WTC11 (cell line): Measurements from ENCODE around the gene CPXM2. TPM values are rescaled to one million over a fixed set of nuclear protein-coding genes. Genes with fewer than 3 reads are reported as not detected.
A peak's percentile ranks its signal among the peaks of the same experiment; 100 is the strongest.

Source experiments
- ATAC-seq: fragments of 200-7000 bp; cut with Tn5 transposase; 2 replicates; pipeline ENCODE4 v1.10.0; 2021; ENCODE audit warnings: mild to moderate bottlenecking, moderate library complexity
- CTCF ChIA-PET: fragments of 300-600 bp; sonication (Branson Sonifier 250); formaldehyde crosslinking; loops from one replicate; lab custom pipeline; 2021; ENCODE audit warnings: antibody characterized with exemption; lab: Charles Lee
- POLR2A ChIA-PET: fragments of 350-600 bp; sonication (Branson Sonifier 250); formaldehyde crosslinking; loops from one replicate; lab custom pipeline; 2021; ENCODE audit warnings: antibody characterized with exemption; lab: Charles Lee
- DNase-seq: peaks from one replicate; pipeline ENCODE4 v3.0.0; 2021; ENCODE audit warnings: low spot score
- H3K27ac Mint-ChIP-seq: 2 replicates; pipeline ENCODE4 v1.8.0; 2021; ENCODE audit warnings: mixed read lengths
- H3K27me3 Mint-ChIP-seq: 2 replicates; pipeline ENCODE4 v1.8.0; 2021; ENCODE audit warnings: low read depth, mild to moderate bottlenecking, moderate library complexity, mixed read lengths
- H3K36me3 Mint-ChIP-seq: 2 replicates; pipeline ENCODE4 v1.8.0; 2021; ENCODE audit warnings: mixed read lengths
- H3K4me1 Mint-ChIP-seq: 2 replicates; pipeline ENCODE4 v1.8.0; 2022; ENCODE audit warnings: mixed read lengths
- H3K4me3 Mint-ChIP-seq: 2 replicates; pipeline ENCODE4 v1.8.0; 2021; ENCODE audit warnings: mild to moderate bottlenecking, moderate library complexity, mixed read lengths
- H3K9me3 Mint-ChIP-seq: 2 replicates; pipeline ENCODE4 v1.8.0; 2021; ENCODE audit warnings: mixed read lengths
- EMX1 ChIP-seq: fragments of 250-450 bp; sonication (Bioruptor Pico); IDR thresholded peaks from 2 replicates; pipeline ENCODE4 v1.8.0; 2021; ENCODE audit warnings: mild to moderate bottlenecking
- ESRRA ChIP-seq: sonication (generic); formaldehyde crosslinking; IDR thresholded peaks from 2 replicates; pipeline ENCODE4 v1.8.1; 2022; ENCODE audit warnings: mild to moderate bottlenecking, missing genetic modification reagents, borderline replicate concordance
- ETV6 ChIP-seq: sonication (generic); formaldehyde crosslinking; IDR thresholded peaks from 2 replicates; pipeline ENCODE4 v1.8.1; 2022; ENCODE audit warnings: mild to moderate bottlenecking, missing genetic modification reagents
- KAT7 ChIP-seq: sonication (generic); formaldehyde crosslinking; IDR thresholded peaks from 2 replicates; pipeline ENCODE4 v1.8.1; 2023; ENCODE audit warnings: missing genetic modification reagents, mild to moderate bottlenecking, borderline replicate concordance
- MXD4 ChIP-seq: fragments of 250-450 bp; sonication (Bioruptor Pico); IDR thresholded peaks from 2 replicates; pipeline ENCODE4 v1.8.0; 2021; ENCODE audit warnings: mild to moderate bottlenecking, moderate library complexity, borderline replicate concordance
- NFATC4 ChIP-seq: fragments of 250-450 bp; sonication (Bioruptor Pico); IDR thresholded peaks from 2 replicates; pipeline ENCODE4 v1.9.0; 2021; ENCODE audit warnings: mild to moderate bottlenecking
- NR2C2 ChIP-seq: sonication (generic); formaldehyde crosslinking; IDR thresholded peaks from 2 replicates; pipeline ENCODE4 v1.8.0; 2022; ENCODE audit warnings: mild to moderate bottlenecking, missing genetic modification reagents
- OVOL2 ChIP-seq: fragments of 250-450 bp; sonication (Bioruptor Pico); IDR thresholded peaks from 2 replicates; pipeline ENCODE4 v1.9.0; 2021; ENCODE audit warnings: mild to moderate bottlenecking, borderline replicate concordance
- SMAD3 ChIP-seq: sonication (generic); formaldehyde crosslinking; IDR thresholded peaks from 2 replicates; pipeline ENCODE4 v1.8.0; 2022; ENCODE audit warnings: missing genetic modification reagents, mild to moderate bottlenecking, borderline replicate concordance
- TP53 ChIP-seq: sonication (generic); formaldehyde crosslinking; IDR thresholded peaks from 2 replicates; pipeline ENCODE4 v1.8.1; 2023; ENCODE audit warnings: mild to moderate bottlenecking, missing genetic modification reagents
- ZNF232 ChIP-seq: sonication (generic); formaldehyde crosslinking; IDR thresholded peaks from 2 replicates; pipeline ENCODE4 v1.8.0; 2022; ENCODE audit warnings: mild to moderate bottlenecking, missing genetic modification reagents
- ZNF263 ChIP-seq: sonication (generic); formaldehyde crosslinking; IDR thresholded peaks from 2 replicates; pipeline ENCODE4 v1.8.1; 2022; ENCODE audit warnings: low read depth, mild to moderate bottlenecking, moderate library complexity, missing genetic modification reagents
- ZNF317 ChIP-seq: sonication (generic); formaldehyde crosslinking; IDR thresholded peaks from 2 replicates; pipeline ENCODE4 v1.8.1; 2023; ENCODE audit warnings: low read depth, mild to moderate bottlenecking, moderate library complexity, missing genetic modification reagents, borderline replicate concordance
- total RNA-seq: library from RNA; stranded (reverse); gene quantifications from 3 replicates; pipeline ENCODE4 v1.2.3, GENCODE V29; 2021
- TF ChIP-seq, protein P1 (sequence below): sonication (generic); formaldehyde crosslinking; conservative IDR thresholded peaks from 2 replicates; pipeline ENCODE4 v1.8.1; 2023; ENCODE audit warnings: mild to moderate bottlenecking, low read depth, missing genetic modification reagents, moderate library complexity
- TF ChIP-seq, protein P2 (sequence below): fragments of 250-450 bp; sonication (Bioruptor Pico); IDR thresholded peaks from 2 replicates; pipeline ENCODE4 v1.9.0; 2021; ENCODE audit warnings: mild to moderate bottlenecking
- TF ChIP-seq, protein P3 (sequence below): sonication (generic); formaldehyde crosslinking; IDR thresholded peaks from 2 replicates; pipeline ENCODE4 v1.8.1; 2023; ENCODE audit warnings: mild to moderate bottlenecking, missing genetic modification reagents, moderate library complexity
- TF ChIP-seq, protein P4 (sequence below): fragments of 250-450 bp; sonication (Bioruptor Pico); IDR thresholded peaks from 2 replicates; pipeline ENCODE4 v1.9.0; 2021; ENCODE audit warnings: mild to moderate bottlenecking, borderline replicate concordance
- TF ChIP-seq, protein P5 (sequence below): sonication (generic); formaldehyde crosslinking; IDR thresholded peaks from 2 replicates; pipeline ENCODE4 v1.8.1; 2022; ENCODE audit warnings: missing genetic modification reagents, borderline replicate concordance

Gene CPXM2
- total RNA-seq, 1 experiment from 2014 or later: 3.4 TPM

DNA sequence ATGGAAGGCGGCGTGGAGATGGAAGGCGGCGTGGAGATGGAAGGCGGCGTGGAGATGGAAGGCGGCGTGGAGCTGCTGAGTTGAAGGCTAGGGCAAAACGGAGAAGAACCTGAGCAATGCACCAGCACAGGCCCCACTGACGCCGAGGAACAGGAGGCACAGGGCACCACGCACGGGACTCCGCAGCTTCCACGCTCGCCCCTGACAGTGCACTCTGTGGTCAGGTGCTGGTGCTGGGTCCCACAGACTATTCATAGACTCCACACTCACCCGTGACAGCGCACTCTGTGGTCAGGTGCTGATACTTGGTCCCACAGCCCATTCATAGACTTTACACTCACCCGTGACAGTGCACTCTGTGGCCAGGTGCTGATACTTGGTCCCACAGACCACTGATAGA, 34.0 kb downstream of the CPXM2 start:
- Mint-ChIP-seq H3K4me3 (no peak overlapping the region), H3K4me1 (peaks cover 10% of the 10 kb centered on the region; the same call in 1 of the 2 replicates), H3K27ac (no peak overlapping the region), H3K36me3 (0 out of 2 replicates have a peak, but pooled peaks cover 4% of the 10 kb centered on the region), H3K9me3 (no peaks in the 10 kb centered on the region), H3K27me3 (no peaks in the 10 kb centered on the region)
- TF ChIP-seq OVOL2 (CRISPR knock-in tag): no peak
- TF ChIP-seq, protein P1, sequence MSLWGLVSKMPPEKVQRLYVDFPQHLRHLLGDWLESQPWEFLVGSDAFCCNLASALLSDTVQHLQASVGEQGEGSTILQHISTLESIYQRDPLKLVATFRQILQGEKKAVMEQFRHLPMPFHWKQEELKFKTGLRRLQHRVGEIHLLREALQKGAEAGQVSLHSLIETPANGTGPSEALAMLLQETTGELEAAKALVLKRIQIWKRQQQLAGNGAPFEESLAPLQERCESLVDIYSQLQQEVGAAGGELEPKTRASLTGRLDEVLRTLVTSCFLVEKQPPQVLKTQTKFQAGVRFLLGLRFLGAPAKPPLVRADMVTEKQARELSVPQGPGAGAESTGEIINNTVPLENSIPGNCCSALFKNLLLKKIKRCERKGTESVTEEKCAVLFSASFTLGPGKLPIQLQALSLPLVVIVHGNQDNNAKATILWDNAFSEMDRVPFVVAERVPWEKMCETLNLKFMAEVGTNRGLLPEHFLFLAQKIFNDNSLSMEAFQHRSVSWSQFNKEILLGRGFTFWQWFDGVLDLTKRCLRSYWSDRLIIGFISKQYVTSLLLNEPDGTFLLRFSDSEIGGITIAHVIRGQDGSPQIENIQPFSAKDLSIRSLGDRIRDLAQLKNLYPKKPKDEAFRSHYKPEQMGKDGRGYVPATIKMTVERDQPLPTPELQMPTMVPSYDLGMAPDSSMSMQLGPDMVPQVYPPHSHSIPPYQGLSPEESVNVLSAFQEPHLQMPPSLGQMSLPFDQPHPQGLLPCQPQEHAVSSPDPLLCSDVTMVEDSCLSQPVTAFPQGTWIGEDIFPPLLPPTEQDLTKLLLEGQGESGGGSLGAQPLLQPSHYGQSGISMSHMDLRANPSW (CRISPR knock-in tag): no peak
- TF ChIP-seq ZNF317 (CRISPR knock-in tag): no peak
- TF ChIP-seq KAT7 (CRISPR knock-in tag): no peak
- no peak for TF ChIP-seq ESRRA (CRISPR knock-in tag)
- TF ChIP-seq MXD4 (CRISPR knock-in tag): no peak
- TF ChIP-seq ETV6: no peak
- TF ChIP-seq, protein P2, sequence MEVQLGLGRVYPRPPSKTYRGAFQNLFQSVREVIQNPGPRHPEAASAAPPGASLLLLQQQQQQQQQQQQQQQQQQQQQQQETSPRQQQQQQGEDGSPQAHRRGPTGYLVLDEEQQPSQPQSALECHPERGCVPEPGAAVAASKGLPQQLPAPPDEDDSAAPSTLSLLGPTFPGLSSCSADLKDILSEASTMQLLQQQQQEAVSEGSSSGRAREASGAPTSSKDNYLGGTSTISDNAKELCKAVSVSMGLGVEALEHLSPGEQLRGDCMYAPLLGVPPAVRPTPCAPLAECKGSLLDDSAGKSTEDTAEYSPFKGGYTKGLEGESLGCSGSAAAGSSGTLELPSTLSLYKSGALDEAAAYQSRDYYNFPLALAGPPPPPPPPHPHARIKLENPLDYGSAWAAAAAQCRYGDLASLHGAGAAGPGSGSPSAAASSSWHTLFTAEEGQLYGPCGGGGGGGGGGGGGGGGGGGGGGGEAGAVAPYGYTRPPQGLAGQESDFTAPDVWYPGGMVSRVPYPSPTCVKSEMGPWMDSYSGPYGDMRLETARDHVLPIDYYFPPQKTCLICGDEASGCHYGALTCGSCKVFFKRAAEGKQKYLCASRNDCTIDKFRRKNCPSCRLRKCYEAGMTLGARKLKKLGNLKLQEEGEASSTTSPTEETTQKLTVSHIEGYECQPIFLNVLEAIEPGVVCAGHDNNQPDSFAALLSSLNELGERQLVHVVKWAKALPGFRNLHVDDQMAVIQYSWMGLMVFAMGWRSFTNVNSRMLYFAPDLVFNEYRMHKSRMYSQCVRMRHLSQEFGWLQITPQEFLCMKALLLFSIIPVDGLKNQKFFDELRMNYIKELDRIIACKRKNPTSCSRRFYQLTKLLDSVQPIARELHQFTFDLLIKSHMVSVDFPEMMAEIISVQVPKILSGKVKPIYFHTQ (CRISPR knock-in tag): no peak
- TF ChIP-seq, protein P3, sequence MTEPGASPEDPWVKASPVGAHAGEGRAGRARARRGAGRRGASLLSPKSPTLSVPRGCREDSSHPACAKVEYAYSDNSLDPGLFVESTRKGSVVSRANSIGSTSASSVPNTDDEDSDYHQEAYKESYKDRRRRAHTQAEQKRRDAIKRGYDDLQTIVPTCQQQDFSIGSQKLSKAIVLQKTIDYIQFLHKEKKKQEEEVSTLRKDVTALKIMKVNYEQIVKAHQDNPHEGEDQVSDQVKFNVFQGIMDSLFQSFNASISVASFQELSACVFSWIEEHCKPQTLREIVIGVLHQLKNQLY (CRISPR knock-in tag): no peak
- no peak for TF ChIP-seq TP53 (CRISPR knock-in tag)
- ATAC-seq (no peak), DNase-seq (no peak)
- POLR2A ChIA-PET: no interaction called here
- CTCF ChIA-PET: interaction anchor here (0.8 to 1.0 kb wide), 2 partner anchors 40 to 140 kb away, joined by 3 to 4 read pairs; no protein-coding TSS in a partner anchor

DNA sequence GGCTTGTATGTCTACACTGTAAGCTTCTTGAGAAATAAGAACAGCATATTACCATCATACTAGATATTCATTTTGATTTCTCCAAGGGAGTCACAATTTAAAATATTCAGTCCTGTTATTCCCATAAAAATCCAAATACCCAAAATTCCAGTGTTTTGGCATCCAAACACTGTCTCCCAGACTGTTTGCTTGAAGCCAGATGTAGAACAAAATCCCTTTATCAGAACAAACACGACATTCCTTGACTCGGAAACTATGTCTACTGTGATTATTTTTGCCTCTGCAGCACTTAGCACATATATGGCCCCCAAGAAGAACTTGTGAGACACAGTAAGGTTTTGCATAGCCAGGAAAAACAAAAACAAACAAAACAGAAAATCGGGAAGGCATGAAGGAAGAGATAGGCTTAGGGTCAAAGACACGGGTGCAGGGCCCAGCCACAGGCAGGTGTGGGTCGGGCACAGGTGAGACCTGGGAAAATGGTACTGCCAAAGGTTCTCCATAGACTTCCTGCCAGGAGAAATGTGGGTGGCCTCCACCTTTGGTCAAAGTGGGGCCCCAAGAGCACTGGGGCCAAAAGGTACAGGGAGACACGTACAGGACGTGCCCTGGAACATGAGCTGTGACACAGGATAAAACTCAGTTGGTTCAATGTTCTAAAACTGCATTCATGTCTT, 36.5 kb downstream of the CPXM2 start:
- ATAC-seq (no peak), DNase-seq (no peak)
- Mint-ChIP-seq H3K4me1 (peaks cover 10% of the 10 kb centered on the region; the same call in 1 of the 2 replicates), H3K27ac (peak overlapping the region; percentile 36; the same call in 1 of the 2 replicates), H3K9me3 (peaks cover 5% of the 10 kb centered on the region; the same call in 1 of the 2 replicates), H3K36me3 (no peaks in the 10 kb centered on the region), H3K4me3 (no peak overlapping the region), H3K27me3 (no peaks in the 10 kb centered on the region)
- TF ChIP-seq ZNF263: no peak
- TF ChIP-seq NR2C2 (CRISPR knock-in tag): no peak
- no peak for TF ChIP-seq MXD4 (CRISPR knock-in tag)
- no peak for TF ChIP-seq NFATC4 (CRISPR knock-in tag)
- TF ChIP-seq, protein P4, sequence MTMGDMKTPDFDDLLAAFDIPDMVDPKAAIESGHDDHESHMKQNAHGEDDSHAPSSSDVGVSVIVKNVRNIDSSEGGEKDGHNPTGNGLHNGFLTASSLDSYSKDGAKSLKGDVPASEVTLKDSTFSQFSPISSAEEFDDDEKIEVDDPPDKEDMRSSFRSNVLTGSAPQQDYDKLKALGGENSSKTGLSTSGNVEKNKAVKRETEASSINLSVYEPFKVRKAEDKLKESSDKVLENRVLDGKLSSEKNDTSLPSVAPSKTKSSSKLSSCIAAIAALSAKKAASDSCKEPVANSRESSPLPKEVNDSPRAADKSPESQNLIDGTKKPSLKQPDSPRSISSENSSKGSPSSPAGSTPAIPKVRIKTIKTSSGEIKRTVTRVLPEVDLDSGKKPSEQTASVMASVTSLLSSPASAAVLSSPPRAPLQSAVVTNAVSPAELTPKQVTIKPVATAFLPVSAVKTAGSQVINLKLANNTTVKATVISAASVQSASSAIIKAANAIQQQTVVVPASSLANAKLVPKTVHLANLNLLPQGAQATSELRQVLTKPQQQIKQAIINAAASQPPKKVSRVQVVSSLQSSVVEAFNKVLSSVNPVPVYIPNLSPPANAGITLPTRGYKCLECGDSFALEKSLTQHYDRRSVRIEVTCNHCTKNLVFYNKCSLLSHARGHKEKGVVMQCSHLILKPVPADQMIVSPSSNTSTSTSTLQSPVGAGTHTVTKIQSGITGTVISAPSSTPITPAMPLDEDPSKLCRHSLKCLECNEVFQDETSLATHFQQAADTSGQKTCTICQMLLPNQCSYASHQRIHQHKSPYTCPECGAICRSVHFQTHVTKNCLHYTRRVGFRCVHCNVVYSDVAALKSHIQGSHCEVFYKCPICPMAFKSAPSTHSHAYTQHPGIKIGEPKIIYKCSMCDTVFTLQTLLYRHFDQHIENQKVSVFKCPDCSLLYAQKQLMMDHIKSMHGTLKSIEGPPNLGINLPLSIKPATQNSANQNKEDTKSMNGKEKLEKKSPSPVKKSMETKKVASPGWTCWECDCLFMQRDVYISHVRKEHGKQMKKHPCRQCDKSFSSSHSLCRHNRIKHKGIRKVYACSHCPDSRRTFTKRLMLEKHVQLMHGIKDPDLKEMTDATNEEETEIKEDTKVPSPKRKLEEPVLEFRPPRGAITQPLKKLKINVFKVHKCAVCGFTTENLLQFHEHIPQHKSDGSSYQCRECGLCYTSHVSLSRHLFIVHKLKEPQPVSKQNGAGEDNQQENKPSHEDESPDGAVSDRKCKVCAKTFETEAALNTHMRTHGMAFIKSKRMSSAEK (CRISPR knock-in tag): no peak
- no peak for TF ChIP-seq SMAD3 (CRISPR knock-in tag)
- TF ChIP-seq, protein P5, sequence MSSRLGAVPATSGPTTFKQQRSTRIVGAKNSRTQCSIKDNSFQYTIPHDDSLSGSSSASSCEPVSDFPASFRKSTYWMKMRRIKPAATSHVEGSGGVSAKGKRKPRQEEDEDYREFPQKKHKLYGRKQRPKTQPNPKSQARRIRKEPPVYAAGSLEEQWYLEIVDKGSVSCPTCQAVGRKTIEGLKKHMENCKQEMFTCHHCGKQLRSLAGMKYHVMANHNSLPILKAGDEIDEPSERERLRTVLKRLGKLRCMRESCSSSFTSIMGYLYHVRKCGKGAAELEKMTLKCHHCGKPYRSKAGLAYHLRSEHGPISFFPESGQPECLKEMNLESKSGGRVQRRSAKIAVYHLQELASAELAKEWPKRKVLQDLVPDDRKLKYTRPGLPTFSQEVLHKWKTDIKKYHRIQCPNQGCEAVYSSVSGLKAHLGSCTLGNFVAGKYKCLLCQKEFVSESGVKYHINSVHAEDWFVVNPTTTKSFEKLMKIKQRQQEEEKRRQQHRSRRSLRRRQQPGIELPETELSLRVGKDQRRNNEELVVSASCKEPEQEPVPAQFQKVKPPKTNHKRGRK (CRISPR knock-in tag): no peak
- no peak for TF ChIP-seq ZNF232
- no peak for TF ChIP-seq EMX1
- no peak for TF ChIP-seq ZNF317 (CRISPR knock-in tag)
- POLR2A ChIA-PET: no interaction called here
- CTCF ChIA-PET: no interaction called here
